Fibroblast of the aortic adventitia (primary cell): ENCODE results near the gene ATE1. TPM values are rescaled to one million over a fixed set of nuclear protein-coding genes. Genes with fewer than 3 reads are reported as not detected.

Experiments used
- DNase-seq: peaks from one replicate; pipeline ENCODE4 v3.0.0-alpha.2; 2010; ENCODE audit warnings: low read depth
- H3K4me3 ChIP-seq: 2 replicates; pipeline ENCODE4 v1.5.1; 2011; ENCODE audit warnings: low read depth, mild to moderate bottlenecking, control low read depth, low read length, moderate library complexity
- total RNA-seq: library from RNA; depleted of rRNA; stranded (reverse); fragments of >200 nt; gene quantifications from 2 replicates; pipeline ENCODE4 v1.2.3, GENCODE V29; 2012; ENCODE audit warnings: low replicate concordance
- TF ChIP-seq, protein P1 (sequence below): IDR thresholded peaks from 2 replicates; pipeline ENCODE4 v1.5.1; 2011; ENCODE audit warnings: mild to moderate bottlenecking, low read length, control low read depth, inconsistent platforms; ENCODE audit not compliant: insufficient read depth

Gene ATE1
- total RNA-seq, 1 donor, result 39.9 TPM

DNA sequence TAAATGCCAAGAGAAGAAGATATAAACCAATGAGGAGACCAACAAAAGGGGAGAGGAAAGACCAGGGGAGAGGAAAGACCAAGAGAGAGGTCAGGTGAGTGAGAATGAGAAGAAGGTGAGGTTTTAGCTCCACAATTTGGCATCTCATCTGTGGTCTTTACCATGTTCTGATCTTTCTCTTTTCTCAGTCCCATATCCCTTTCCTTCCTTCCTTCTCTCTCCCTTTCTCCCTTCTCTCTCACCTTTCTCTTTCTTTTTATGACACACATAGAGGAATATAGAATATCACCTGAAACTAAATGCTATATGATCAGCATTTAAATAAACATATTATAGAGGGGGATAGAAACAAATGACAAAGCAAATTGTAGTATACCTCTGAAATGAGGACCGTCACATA, 57.4 kb downstream of the ATE1 start:
- no peak for DNase-seq
- TF ChIP-seq, protein P1, sequence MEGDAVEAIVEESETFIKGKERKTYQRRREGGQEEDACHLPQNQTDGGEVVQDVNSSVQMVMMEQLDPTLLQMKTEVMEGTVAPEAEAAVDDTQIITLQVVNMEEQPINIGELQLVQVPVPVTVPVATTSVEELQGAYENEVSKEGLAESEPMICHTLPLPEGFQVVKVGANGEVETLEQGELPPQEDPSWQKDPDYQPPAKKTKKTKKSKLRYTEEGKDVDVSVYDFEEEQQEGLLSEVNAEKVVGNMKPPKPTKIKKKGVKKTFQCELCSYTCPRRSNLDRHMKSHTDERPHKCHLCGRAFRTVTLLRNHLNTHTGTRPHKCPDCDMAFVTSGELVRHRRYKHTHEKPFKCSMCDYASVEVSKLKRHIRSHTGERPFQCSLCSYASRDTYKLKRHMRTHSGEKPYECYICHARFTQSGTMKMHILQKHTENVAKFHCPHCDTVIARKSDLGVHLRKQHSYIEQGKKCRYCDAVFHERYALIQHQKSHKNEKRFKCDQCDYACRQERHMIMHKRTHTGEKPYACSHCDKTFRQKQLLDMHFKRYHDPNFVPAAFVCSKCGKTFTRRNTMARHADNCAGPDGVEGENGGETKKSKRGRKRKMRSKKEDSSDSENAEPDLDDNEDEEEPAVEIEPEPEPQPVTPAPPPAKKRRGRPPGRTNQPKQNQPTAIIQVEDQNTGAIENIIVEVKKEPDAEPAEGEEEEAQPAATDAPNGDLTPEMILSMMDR, result no peak
- no peak overlapping the region for H3K4me3 ChIP-seq

DNA sequence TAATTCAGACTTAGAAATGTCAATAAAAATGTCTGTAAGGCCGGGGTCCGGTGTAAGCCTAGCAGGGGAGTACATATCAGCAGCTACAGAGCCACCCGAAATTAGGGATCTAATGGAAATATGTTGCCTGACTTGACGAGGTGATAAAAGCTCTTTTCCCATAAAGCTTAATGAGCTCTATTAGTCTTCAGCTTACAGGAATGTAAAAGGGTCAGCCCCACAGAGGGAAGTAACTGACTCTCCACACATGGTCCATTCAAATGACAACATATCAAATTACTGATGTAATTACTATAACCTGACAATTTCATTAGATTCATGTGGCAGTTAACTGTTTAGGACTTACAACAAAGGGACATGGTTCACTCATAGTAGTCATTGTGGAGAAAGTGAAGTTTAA, 62.3 kb downstream of the ATE1 start:
- no peak overlapping the region for H3K4me3 ChIP-seq
- no peak for DNase-seq
- TF ChIP-seq, protein P1, result no peak

DNA sequence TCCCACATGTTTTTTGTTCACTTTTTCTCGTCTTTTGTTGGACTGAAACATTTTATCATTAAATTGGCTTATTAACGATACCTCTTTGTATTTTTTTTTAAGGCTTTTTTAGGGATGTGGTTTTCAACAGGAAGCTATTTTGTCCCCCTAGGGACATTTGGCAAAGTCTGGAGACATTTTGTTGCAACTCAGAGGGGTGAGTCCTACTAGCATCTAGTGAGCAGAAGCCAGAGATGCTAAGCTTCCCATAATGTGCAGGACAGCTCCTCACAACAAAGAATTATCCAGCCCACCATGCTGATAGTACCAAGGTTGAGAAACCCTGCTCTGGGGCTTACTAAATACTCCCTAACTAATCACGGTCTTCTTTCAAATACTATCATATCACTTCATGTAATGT, 63.2 kb downstream of the ATE1 start:
- H3K4me3 ChIP-seq, result no peak overlapping the region
- TF ChIP-seq, protein P1, result no peak
- no peak for DNase-seq

DNA sequence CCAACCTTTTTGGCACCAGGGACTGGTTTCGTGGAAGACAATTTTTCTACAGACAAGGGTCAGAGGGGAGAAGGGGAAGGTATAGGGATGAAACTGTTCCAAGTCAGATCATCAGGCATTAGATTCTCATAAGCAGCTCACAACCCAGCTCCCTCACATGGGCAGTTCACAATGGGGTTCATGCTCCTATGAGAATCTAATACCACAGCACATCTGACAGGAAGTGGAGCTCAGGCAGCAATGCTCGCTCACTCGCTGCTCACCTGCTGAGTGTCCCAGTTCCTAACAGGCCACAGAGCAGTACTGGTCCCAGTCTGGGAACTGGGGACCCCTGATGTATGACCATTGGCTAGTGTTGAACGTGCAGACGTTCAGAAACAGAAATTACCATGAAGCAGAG, 63.7 kb downstream of the ATE1 start:
- TF ChIP-seq, protein P1, result no peak
- DNase-seq, result no peak
- no peak overlapping the region for H3K4me3 ChIP-seq

DNA sequence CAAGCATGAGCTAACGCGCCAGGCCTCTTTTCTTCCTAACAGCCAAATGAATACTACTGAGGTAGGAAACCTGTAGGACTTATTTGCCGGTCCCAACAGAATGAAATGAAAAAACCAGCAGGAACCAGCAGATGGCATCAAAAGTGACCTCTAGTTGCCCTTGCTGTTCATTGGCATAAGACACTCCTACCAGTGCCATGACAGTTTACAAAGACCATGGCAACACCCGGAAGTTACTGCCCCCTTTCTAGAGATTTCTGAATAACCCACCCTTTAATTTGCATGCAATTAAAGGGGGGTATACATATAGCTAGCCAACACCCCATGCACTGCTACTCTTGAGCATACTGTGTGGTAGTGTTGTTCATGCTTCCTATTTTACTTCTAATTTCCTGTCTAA, 65.2 kb downstream of the ATE1 start:
- TF ChIP-seq, protein P1, result no peak
- no peak overlapping the region for H3K4me3 ChIP-seq
- no peak for DNase-seq

DNA sequence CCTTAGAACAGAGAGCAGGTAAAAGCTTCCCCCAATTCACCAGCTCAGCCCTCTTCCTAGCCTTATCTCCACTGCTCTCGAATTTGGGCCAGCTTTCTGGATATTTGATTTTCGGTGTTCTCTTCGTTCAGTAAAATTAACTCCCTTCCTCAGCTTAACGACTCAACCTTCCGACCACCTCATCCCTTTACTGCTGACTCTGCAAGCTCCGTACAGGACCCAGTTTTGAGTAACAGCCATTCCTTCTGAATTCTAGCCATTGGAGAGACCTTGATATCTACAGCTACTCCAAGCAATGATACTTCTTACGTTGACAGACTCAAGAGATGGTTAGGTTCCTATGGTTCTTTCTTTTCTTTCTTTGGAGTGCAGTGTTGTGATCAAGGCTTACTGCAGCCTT, 65.8 kb downstream of the ATE1 start:
- TF ChIP-seq, protein P1, result no peak
- no peak for DNase-seq
- no peak overlapping the region for H3K4me3 ChIP-seq

DNA sequence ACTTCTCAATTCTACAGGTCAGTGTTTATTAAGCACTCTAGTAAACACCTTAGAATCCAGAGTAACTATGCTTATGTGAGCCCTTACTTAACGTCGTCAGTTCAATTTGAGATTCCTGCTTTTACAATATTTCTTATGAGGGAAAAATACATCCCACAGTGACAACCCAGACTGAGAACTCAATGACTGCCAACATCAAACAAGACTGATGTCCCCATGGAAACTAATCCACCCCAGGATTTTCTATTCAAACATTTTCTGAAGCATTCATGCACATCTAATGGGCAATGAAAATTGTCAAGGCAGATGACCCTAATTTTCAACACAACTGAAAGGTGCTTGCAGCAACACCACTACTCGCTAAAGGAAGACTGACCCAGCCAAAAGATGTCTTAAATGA, 67.0 kb downstream of the ATE1 start:
- no peak overlapping the region for H3K4me3 ChIP-seq
- DNase-seq, result no peak
- TF ChIP-seq, protein P1, result no peak
